ENCODE results near the gene CNIH4.

The CNIH4 gene

GRCh38 chr1:224356685-224357625 lies at the start of gene CNIH4:
Gene CNIH4, plus strand, starts transcription at chr1:224356879. Its CDS starts 46 bp downstream, at chr1:224356925.
- DNase-seq: peak; percentile 96

- no peak for DNase-seq
Observed at GRCh38 chr1:224308064-224308463, 48.6 kb upstream of the CNIH4 start.

- peak; percentile 36 for DNase-seq
Observed at GRCh38 chr1:224311503-224311902, 45.2 kb upstream of the CNIH4 start.

- DNase-seq: no peak
Observed at GRCh38 chr1:224312025-224312424, 44.7 kb upstream of the CNIH4 start.

GRCh38 chr1:224317383-224318045 lies 39.2 kb upstream of the CNIH4 start:
- DNase-seq: no peak

- DNase-seq: no peak
Observed at GRCh38 chr1:224321706-224322105, 35.0 kb upstream of the CNIH4 start.

GRCh38 chr1:224325959-224326358 lies 30.7 kb upstream of the CNIH4 start:
- no peak for DNase-seq

- no peak for DNase-seq
Observed at GRCh38 chr1:224328644-224329043, 28.0 kb upstream of the CNIH4 start.

GRCh38 chr1:224329484-224329841 lies 27.2 kb upstream of the CNIH4 start:
- no peak for DNase-seq

- DNase-seq: peak; percentile 90
Observed at GRCh38 chr1:224329842-224330753, 26.6 kb upstream of the CNIH4 start, which contains the start of gene NVL. Gene NVL, minus strand, starts transcription at chr1:224330172. Its CDS starts 45 bp downstream, at chr1:224330127.

GRCh38 chr1:224331326-224331725 lies 25.4 kb upstream of the CNIH4 start:
- DNase-seq: no peak

GRCh38 chr1:224331824-224332223 lies 24.9 kb upstream of the CNIH4 start:
- no peak for DNase-seq

GRCh38 chr1:224333309-224333926 lies 23.3 kb upstream of the CNIH4 start:
- DNase-seq: peak; percentile 64

- peak; percentile 29 for DNase-seq
Observed at GRCh38 chr1:224333939-224334786, 22.5 kb upstream of the CNIH4 start.

GRCh38 chr1:224338150-224338838 lies 18.4 kb upstream of the CNIH4 start:
- DNase-seq: no peak

- no peak for DNase-seq
Observed at GRCh38 chr1:224339442-224340033, 17.1 kb upstream of the CNIH4 start.

GRCh38 chr1:224340453-224341384 lies 16.0 kb upstream of the CNIH4 start:
- peak; percentile 21 for DNase-seq

- DNase-seq: no peak
Observed at GRCh38 chr1:224343679-224344078, 13.0 kb upstream of the CNIH4 start.

- DNase-seq: no peak
Observed at GRCh38 chr1:224348137-224348536, 8.5 kb upstream of the CNIH4 start.
